Activated T-cell treated with anti-CD3 and anti-CD28 coated beads, Interleukin-2, amount 50 U/mL, for 1 hour (primary cell): ENCODE data around the gene LSM10.

ENCODE experiments used
- DNase-seq: peaks from one replicate; pipeline ENCODE4 v3.0.0-alpha.2; 2020

Gene LSM10

GRCh38 chr1:36349839-36350238 is 47.9 kb downstream of the LSM10 start:
- no peak for DNase-seq

GRCh38 chr1:36349241-36349671 is 48.5 kb downstream of the LSM10 start:
- DNase-seq, result no peak

- DNase-seq, result no peak
Observed at GRCh38 chr1:36346741-36347370, 50.9 kb downstream of the LSM10 start.

GRCh38 chr1:36345353-36345752 is 52.4 kb downstream of the LSM10 start:
- no peak for DNase-seq

- no peak for DNase-seq
Observed at GRCh38 chr1:36344395-36344680, 53.4 kb downstream of the LSM10 start.

GRCh38 chr1:36343651-36344394 is 53.9 kb downstream of the LSM10 start:
- no peak for DNase-seq
